ENCODE measurements around the gene RASAL3. TPM values are rescaled to one million over a fixed set of nuclear protein-coding genes. Genes with fewer than 3 reads are reported as not detected.
A peak's percentile ranks its signal among the peaks of the same experiment; 100 is the strongest.

Gene RASAL3
- total RNA-seq, 1 experiment from 2014 or later, result not detected

DNA sequence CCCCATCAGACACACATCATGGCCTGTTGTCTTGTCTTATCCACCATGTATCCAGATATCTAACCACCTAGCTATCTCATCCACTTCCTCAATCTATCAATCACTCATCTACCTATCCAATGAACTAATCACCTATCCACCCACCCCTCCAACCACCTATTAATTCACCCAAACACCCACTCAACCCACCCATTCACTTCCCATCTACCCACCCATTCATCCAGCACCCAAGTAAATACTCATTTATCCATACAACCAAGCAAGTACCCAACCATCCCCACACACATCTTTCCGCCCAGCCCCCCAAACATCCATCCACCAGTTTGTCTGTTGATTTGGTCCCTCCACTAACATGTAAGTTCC, 13.8 kb downstream of the RASAL3 start:
- no peaks in the 10 kb centered on the region for H3K27me3 ChIP-seq (ENCODE audit: low read length)
- no peaks in the 10 kb centered on the region for H3F3A ChIP-seq (ENCODE audit: low read length, unreplicated experiment)
- H2AFZ ChIP-seq (ENCODE audit: low read length), result peak overlapping the region; percentile 75
- no peak for ATAC-seq
- CTCF ChIA-PET, result no interaction called here
- H3K9me2 ChIP-seq (replicated peaks; ENCODE audit: low read length), result 0 out of 2 replicates have a peak, but pooled peaks cover 4% of the 10 kb centered on the region
- peaks cover 15% of the 10 kb centered on the region; the same call in 1 of the 2 replicates for H3K4me1 ChIP-seq (ENCODE audit: insufficient read depth, low read length)
- intact Hi-C loops (cut with micrococcal nuclease), result loop anchor here (10.0 kb wide), 1 partner anchor 104 kb away; no protein-coding TSS in a partner anchor
- H3K4me2 ChIP-seq (ENCODE audit: low read length), result no peak overlapping the region
- no peak for TF ChIP-seq EZH2phosphoT487 (IDR thresholded peaks at IDR 0.05; ENCODE audit: borderline replicate concordance, low read length)
- no peak overlapping the region for H3K9ac ChIP-seq (ENCODE audit: low read length)
- DNase-seq, result no peak
- no peaks in the 10 kb centered on the region for H3K79me2 ChIP-seq (ENCODE audit: low read length)
- BruUV-seq (replicated peaks), result no TSS peak
- POLR2A ChIA-PET (ENCODE audit: unreplicated experiment), result no interaction called here
- H3K27ac ChIP-seq (ENCODE audit: low read length), result no peak overlapping the region
- no peaks in the 10 kb centered on the region for H3K36me3 ChIP-seq (ENCODE audit: low read depth, low read length)
- H3K4me3 ChIP-seq (ENCODE audit: low read length), result no peak overlapping the region
- no peaks in the 10 kb centered on the region for H3K9me3 ChIP-seq (ENCODE audit: low read length)
- H4K20me1 ChIP-seq (ENCODE audit: low read length), result no peaks in the 10 kb centered on the region

DNA sequence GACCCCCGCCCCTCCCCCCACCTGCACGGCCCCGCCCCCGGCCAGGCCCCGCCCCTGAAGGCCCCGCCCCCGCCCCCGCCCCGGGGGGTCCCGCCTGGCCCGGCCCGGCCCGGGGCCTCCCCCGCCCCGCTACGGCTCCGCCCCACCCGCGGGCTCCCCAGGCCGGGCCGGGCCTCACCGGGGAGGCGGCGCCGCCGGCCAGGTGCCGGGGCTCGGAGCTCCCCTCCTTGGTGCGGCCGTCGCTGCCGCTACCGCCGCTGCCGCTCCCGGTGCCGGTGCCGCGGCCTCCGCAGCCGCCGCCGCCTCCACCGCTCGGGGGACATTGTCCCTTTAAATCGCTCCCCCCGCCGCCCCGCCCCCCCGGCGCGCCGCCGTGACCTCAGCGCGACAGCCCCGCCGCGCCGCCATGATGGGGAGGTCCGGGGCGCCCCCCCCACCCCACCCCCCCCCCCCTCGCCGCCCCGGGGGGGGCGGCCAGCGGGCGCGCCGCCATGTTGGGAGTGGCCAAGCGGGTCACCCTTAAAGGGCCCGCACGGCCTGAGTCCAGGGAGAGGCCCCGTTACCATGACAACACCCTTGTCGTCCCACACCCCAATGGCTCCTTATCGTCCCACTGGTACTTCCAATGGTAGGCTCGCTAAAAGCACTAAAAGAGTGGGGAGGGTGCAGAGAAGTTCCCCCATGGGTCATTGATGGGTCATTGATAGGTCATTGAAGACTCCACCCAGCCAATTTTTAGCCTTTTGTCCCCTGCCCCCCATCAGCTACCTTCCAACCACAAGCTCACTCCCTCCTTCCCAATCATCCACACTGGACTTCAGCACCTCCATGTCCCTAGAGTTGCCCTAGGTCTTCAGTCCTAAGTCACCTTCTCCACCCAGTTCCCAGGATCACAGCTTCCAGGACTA, 14.5 kb downstream of the RASAL3 start, which contains the start of gene WIZ:
Gene WIZ, minus strand, starts transcription at position 337 of the 908 bp plus-strand sequence. CDS start 1,649 bp downstream, outside the sequence.
- Histone ChIP-seq H3K9me3 (ENCODE audit: low read length) (no peaks in the 10 kb centered on the region), H2AFZ (ENCODE audit: low read length) (peak within 1 kb of the TSS; percentile 75), H3K4me1 (ENCODE audit: insufficient read depth, low read length) (peaks cover 15% of the 10 kb centered on the region; the same call in 1 of the 2 replicates), H3K9me2 (replicated peaks; ENCODE audit: low read length) (0 out of 2 replicates have a peak, but pooled peaks cover 4% of the 10 kb centered on the region), H3K27me3 (ENCODE audit: low read length) (no peaks in the 10 kb centered on the region), H3K9ac (ENCODE audit: low read length) (no peak within 1 kb of the TSS), H3K27ac (ENCODE audit: low read length) (no peak within 1 kb of the TSS), H3K79me2 (ENCODE audit: low read length) (no peaks in the 10 kb centered on the region), H3K4me3 (ENCODE audit: low read length) (peak within 1 kb of the TSS; percentile 57), H3F3A (ENCODE audit: low read length, unreplicated experiment) (no peaks in the 10 kb centered on the region), H3K36me3 (ENCODE audit: low read depth, low read length) (no peaks in the 10 kb centered on the region), H3K4me2 (ENCODE audit: low read length) (peak within 1 kb of the TSS; percentile 82), H4K20me1 (ENCODE audit: low read length) (no peaks in the 10 kb centered on the region)
- DNase-seq, result peak; percentile 72
- TF ChIP-seq EZH2phosphoT487 (IDR thresholded peaks at IDR 0.05; ENCODE audit: borderline replicate concordance, low read length), result no peak
- no peak for TF ChIP-seq EZH2 (IDR thresholded peaks at IDR 0.05; ENCODE audit: low read length, unreplicated experiment)
- TF ChIP-seq, protein P1, sequence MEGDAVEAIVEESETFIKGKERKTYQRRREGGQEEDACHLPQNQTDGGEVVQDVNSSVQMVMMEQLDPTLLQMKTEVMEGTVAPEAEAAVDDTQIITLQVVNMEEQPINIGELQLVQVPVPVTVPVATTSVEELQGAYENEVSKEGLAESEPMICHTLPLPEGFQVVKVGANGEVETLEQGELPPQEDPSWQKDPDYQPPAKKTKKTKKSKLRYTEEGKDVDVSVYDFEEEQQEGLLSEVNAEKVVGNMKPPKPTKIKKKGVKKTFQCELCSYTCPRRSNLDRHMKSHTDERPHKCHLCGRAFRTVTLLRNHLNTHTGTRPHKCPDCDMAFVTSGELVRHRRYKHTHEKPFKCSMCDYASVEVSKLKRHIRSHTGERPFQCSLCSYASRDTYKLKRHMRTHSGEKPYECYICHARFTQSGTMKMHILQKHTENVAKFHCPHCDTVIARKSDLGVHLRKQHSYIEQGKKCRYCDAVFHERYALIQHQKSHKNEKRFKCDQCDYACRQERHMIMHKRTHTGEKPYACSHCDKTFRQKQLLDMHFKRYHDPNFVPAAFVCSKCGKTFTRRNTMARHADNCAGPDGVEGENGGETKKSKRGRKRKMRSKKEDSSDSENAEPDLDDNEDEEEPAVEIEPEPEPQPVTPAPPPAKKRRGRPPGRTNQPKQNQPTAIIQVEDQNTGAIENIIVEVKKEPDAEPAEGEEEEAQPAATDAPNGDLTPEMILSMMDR (conservative IDR thresholded peaks at IDR 0.05; ENCODE audit: low read depth, low read length), result no peak
- ChIA-PET POLR2A (ENCODE audit: unreplicated experiment) (no interaction called here), CTCF (no interaction called here)
- intact Hi-C loops (cut with micrococcal nuclease), result loop anchor here (2.0 to 10.0 kb wide), 2 partner anchors 17 to 105 kb away; no protein-coding TSS in a partner anchor
- BruUV-seq (replicated peaks), result no TSS peak
- ATAC-seq, result peak; percentile 34

DNA sequence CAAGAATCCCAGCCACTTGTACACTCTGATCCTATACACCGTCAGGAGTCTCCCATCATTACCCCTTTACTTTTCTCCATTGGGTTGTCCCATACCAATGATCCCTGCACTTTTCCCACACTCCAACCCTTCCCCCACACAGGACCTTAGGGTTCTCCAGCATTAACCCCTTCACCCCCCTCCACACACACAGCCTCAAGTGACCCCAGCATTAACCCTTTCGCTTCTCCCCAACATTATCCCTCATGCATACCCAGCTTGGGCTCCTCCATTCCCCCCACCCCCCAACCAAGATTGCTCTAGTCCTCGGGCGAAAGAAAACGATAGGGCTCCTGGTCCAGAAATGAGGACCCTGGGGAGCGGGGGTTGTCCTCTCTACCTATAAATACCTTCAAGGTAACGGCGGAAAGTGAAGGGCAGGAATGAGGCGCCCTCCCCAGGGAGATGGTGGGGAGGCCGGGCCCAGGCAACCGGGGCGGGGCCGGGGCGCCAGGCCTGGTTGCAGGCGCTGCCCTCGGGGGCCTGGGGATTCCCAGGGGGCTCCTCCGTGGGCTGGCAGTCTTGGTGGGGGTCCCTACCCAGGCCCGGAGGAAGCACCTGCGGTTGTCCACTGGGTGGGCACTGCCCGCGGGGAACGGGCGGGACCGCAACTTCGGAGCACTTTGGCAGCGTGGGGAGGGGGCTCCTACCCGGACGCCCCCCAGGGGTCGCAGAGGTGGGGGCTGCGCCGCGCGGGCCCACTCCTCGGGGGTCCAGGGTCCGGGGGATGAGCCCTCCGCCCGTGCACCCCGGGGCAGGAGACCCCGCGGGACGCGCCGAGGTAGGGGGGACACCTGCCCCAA, 15.3 kb downstream of the RASAL3 start:
- no peaks in the 10 kb centered on the region for H3K79me2 ChIP-seq (ENCODE audit: low read length)
- H3K9me2 ChIP-seq (replicated peaks; ENCODE audit: low read length), result 0 out of 2 replicates have a peak, but pooled peaks cover 4% of the 10 kb centered on the region
- H3K9me3 ChIP-seq (ENCODE audit: low read length), result no peaks in the 10 kb centered on the region
- no TSS peak for BruUV-seq (replicated peaks)
- CTCF ChIA-PET, result no interaction called here
- ATAC-seq, result no peak
- DNase-seq, result no peak
- peak overlapping the region; percentile 82 for H3K4me2 ChIP-seq (ENCODE audit: low read length)
- POLR2A ChIA-PET (ENCODE audit: unreplicated experiment), result no interaction called here
- no peaks in the 10 kb centered on the region for H3K27me3 ChIP-seq (ENCODE audit: low read length)
- H3F3A ChIP-seq (ENCODE audit: low read length, unreplicated experiment), result no peaks in the 10 kb centered on the region
- no peaks in the 10 kb centered on the region for H3K36me3 ChIP-seq (ENCODE audit: low read depth, low read length)
- intact Hi-C loops (cut with micrococcal nuclease), result loop anchor here (2.0 kb wide), 1 partner anchor 16 kb away; no protein-coding TSS in a partner anchor
- H3K27ac ChIP-seq (ENCODE audit: low read length), result no peak overlapping the region
- TF ChIP-seq, protein P1 (conservative IDR thresholded peaks at IDR 0.05; ENCODE audit: low read depth, low read length), result no peak
- TF ChIP-seq EZH2 (IDR thresholded peaks at IDR 0.05; ENCODE audit: low read length, unreplicated experiment), result no peak
- no peak for TF ChIP-seq EZH2phosphoT487 (IDR thresholded peaks at IDR 0.05; ENCODE audit: borderline replicate concordance, low read length)
- no peak overlapping the region for H3K9ac ChIP-seq (ENCODE audit: low read length)
- peak overlapping the region; percentile 55 for H2AFZ ChIP-seq (ENCODE audit: low read length)
- peaks cover 15% of the 10 kb centered on the region; the same call in 1 of the 2 replicates for H3K4me1 ChIP-seq (ENCODE audit: insufficient read depth, low read length)
- peak overlapping the region; percentile 57 for H3K4me3 ChIP-seq (ENCODE audit: low read length)
- no peaks in the 10 kb centered on the region for H4K20me1 ChIP-seq (ENCODE audit: low read length)

Data from PC-3 (cell line).